Omental fat pad (tissue), 4 donors: ENCODE data around the gene RPL15. TPM values are rescaled to one million over a fixed set of nuclear protein-coding genes. Genes with fewer than 3 reads are reported as not detected.

Experiments used
- ATAC-seq: fragments of 150-250 bp; one replicate; pipeline ENCODE4 v1.9.1; 2016; ENCODE audit warnings: mild to moderate bottlenecking, moderate library complexity; ENCODE audit not compliant: low FRiP score
- DNase-seq: peaks from one replicate; pipeline ENCODE4 v3.0.0-alpha.2; 2019; ENCODE audit warnings: low spot score
- CTCF ChIP-seq, 3 donors: fragments of 450-650 bp; IDR thresholded peaks; one replicate each; pipeline ENCODE4 v1.5.1; 2016 to 2017; ENCODE audit warnings: antibody characterized with exemption in 3 of 3, mild to moderate bottlenecking in 3 of 3, moderate library complexity in 2 of 3
- total RNA-seq, 4 donors: library from RNA; depleted of rRNA; stranded (reverse); fragments of >200 nt; gene quantifications; one replicate each; pipeline ENCODE4 v1.1.0, GENCODE V29; 2016

Gene RPL15
- total RNA-seq, 4 donors from 2014 or later = 1,996 to 2,993 (median 2,303) TPM

- no peak for TF ChIP-seq CTCF (IDR thresholded peaks at IDR 0.05)
- no peak for DNase-seq
- no peak for ATAC-seq
Measured at GRCh38 chr3:23950293-23950692, 33.4 kb downstream of the RPL15 start.

GRCh38 chr3:23952646-23953045 is 35.7 kb downstream of the RPL15 start:
- no peak for ATAC-seq
- DNase-seq = no peak
- TF ChIP-seq CTCF (IDR thresholded peaks at IDR 0.05) = no peak

- peak; percentile 21 for ATAC-seq
- no peak for TF ChIP-seq CTCF (IDR thresholded peaks at IDR 0.05)
- no peak for DNase-seq
Measured at GRCh38 chr3:23953523-23953922, 36.6 kb downstream of the RPL15 start.

GRCh38 chr3:23954144-23954543 is 37.2 kb downstream of the RPL15 start:
- DNase-seq (no peak), ATAC-seq (no peak)
- no peak for TF ChIP-seq CTCF (IDR thresholded peaks at IDR 0.05)

GRCh38 chr3:23956701-23957100 is 39.8 kb downstream of the RPL15 start:
- no peak for ATAC-seq
- TF ChIP-seq CTCF (IDR thresholded peaks at IDR 0.05) = no peak

GRCh38 chr3:23959135-23959900 is 42.4 kb downstream of the RPL15 start:
- no peak for DNase-seq
- ATAC-seq = peak; percentile 71
- TF ChIP-seq CTCF (IDR thresholded peaks at IDR 0.05) = no peak

More at GRCh38 chr3:23956701-23957100, 39.8 kb downstream of the RPL15 start:
- DNase-seq = no peak

- TF ChIP-seq CTCF (IDR thresholded peaks at IDR 0.05) = no peak
- ATAC-seq (no peak), DNase-seq (no peak)
Measured at GRCh38 chr3:23960649-23961048, 43.7 kb downstream of the RPL15 start.
